ENCODE results near the gene SLC24A2. TPM values are rescaled to one million over a fixed set of nuclear protein-coding genes. Genes with fewer than 3 reads are reported as not detected.
"Not testable (repeated sequence)": the region's sequence is repeated elsewhere in the genome, so short reads cannot be mapped to it uniquely, and the experiment has no call there.

The SLC24A2 gene
- not detected for total RNA-seq

DNA sequence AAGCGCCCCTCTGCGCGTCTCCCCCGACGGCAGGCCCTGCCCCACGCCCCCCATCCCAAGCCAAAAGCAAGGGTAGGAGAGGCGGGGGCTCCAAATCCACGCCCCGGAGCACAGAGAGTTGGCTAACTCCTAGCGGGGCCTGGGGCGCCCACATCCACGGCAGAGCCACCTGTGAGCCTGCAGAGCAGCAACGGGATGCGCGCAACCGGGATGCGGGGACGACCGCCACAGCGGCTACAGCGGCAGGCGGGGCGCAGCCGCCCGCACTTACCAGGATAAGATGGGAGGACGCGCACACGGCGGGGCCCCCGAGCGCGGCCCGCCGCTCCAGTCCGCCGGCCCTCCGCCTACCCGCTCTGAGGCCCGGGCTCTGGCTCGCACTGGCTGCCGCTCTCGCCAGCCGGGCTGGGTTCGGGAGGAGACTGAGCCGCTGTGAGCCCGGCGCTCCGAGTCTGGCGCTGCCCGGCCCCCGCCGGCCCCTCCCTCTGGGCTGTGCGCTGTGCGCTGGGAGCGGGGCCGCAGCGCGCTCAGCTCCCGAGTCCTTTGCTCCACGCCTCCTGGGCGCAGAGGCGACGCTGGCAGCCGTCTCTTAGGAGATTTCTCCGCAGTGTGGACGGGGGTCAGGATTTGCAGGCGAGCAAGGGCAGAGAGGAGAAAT lies at the start of gene SLC24A2:
TSS of gene SLC24A2 (minus strand) at position 424 of the 658 bp plus-strand sequence.
- H3K27ac Mint-ChIP-seq: no peak within 1 kb of the TSS
- no peak for DNase-seq
- no peaks in the 10 kb centered on the region for H3K4me1 Mint-ChIP-seq
- ChIA-PET CTCF (no interaction called here), POLR2A (no interaction called here)
- H3K4me3 Mint-ChIP-seq: no peak within 1 kb of the TSS
- H3K9me3 Mint-ChIP-seq: no peaks in the 10 kb centered on the region
- peaks cover 65% of the 10 kb centered on the region for H3K27me3 Mint-ChIP-seq
- H3K36me3 Mint-ChIP-seq (ENCODE audit: low read depth): no peaks in the 10 kb centered on the region

DNA sequence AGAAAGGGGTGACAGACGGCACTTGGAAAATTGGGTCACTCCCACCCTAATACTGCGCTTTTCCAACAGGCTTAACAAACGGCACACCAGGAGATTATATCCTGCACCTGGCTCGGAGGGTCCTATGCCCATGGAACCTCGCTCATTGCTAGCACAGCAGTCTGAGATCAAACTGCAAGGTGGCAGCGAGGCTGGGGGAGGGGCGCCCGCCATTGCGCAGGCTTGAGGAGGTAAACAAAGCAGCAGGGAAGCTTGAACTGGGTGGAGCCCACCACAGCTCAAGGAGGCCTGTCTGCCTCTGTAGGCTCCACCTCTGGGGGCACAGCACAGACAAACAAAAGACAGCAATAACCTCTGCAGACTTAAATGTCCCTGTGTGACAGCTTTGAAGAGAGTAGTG lies 44.5 kb upstream of the SLC24A2 start:
- POLR2A ChIA-PET; H3K4me3 Mint-ChIP-seq; H3K36me3 Mint-ChIP-seq (ENCODE audit: low read depth); H3K4me1 Mint-ChIP-seq; DNase-seq; CTCF ChIA-PET; H3K9me3 Mint-ChIP-seq; H3K27me3 Mint-ChIP-seq; H3K27ac Mint-ChIP-seq: not testable (repeated sequence)

DNA sequence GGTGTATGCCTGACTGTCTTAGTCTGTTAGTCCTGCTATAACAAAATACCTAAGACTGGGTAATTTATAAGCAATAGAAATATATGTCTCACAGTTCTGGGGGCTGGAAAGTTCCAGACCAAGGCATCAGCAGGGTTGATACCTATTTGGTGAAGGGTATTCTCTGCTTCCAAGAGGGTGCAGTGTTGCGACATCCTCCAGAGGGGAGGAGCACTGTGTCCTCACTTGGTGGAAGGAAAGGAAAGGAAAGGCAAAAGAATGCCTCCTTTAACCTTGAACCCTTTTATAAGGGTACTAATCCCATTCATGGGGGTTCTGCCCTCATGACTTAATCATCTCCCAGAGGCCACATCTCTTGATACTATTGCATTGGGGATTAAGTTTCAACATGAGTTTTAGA lies 42.0 kb upstream of the SLC24A2 start:
- H3K36me3 Mint-ChIP-seq (ENCODE audit: low read depth): no peaks in the 10 kb centered on the region
- H3K9me3 Mint-ChIP-seq: no peaks in the 10 kb centered on the region
- CTCF ChIA-PET: no interaction called here
- H3K4me3 Mint-ChIP-seq: no peak overlapping the region
- DNase-seq: no peak
- peaks cover 7% of the 10 kb centered on the region for H3K27me3 Mint-ChIP-seq
- no peaks in the 10 kb centered on the region for H3K4me1 Mint-ChIP-seq
- H3K27ac Mint-ChIP-seq: no peak overlapping the region
- POLR2A ChIA-PET: no interaction called here

DNA sequence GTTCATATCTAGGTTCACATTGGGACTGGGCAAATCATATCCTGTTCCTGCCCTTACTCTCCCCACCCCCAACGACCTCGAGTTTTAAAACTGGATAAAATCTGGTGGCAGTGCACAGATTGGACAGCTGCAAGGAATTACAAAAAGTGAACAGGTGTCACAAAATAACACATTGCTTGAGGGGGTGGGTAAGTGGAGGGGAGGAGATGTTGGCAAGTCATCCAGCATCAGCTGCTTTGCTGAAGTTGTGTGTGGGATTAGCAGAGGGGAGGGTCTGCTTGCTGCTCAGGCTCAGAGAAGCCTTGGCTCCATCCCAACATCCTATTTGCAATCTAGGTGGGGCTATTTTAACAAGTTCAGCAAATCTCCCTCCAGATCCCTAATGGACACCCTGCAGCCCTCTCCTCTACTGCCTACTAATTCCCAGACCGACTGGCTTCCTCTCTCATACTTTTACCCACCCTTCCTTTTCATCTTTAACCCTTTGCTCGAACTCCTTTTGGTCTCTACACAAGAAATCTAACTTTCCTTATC lies 39.8 kb upstream of the SLC24A2 start:
- no peak for DNase-seq
- POLR2A ChIA-PET: no interaction called here
- H3K27me3 Mint-ChIP-seq: peaks cover 7% of the 10 kb centered on the region
- no peaks in the 10 kb centered on the region for H3K36me3 Mint-ChIP-seq (ENCODE audit: low read depth)
- H3K27ac Mint-ChIP-seq: no peak overlapping the region
- no peak overlapping the region for H3K4me3 Mint-ChIP-seq
- H3K4me1 Mint-ChIP-seq: no peaks in the 10 kb centered on the region
- CTCF ChIA-PET: no interaction called here
- H3K9me3 Mint-ChIP-seq: no peaks in the 10 kb centered on the region

DNA sequence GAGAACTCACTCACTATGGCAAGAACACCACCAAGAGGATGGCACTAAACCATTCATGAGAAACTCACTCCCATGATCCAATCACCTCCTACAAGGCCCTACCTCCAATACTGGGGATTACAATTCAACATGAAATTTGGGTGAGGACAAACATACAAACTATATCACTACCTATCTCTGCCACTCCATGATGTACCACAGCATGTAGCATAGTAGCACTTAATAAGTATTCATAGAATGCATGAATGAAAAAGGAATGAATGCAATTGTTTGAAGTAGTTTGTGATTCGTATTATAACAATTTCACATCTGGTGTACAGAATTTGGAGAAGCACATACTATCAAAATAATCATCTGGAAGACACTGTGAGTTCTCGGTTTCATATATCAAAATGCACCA lies 27.9 kb upstream of the SLC24A2 start:
- no peaks in the 10 kb centered on the region for H3K36me3 Mint-ChIP-seq (ENCODE audit: low read depth)
- peaks cover 23% of the 10 kb centered on the region for H3K9me3 Mint-ChIP-seq
- H3K4me1 Mint-ChIP-seq: no peaks in the 10 kb centered on the region
- H3K27me3 Mint-ChIP-seq: peaks cover 7% of the 10 kb centered on the region
- POLR2A ChIA-PET: no interaction called here
- H3K27ac Mint-ChIP-seq: no peak overlapping the region
- H3K4me3 Mint-ChIP-seq: no peak overlapping the region
- CTCF ChIA-PET: no interaction called here
- no peak for DNase-seq

DNA sequence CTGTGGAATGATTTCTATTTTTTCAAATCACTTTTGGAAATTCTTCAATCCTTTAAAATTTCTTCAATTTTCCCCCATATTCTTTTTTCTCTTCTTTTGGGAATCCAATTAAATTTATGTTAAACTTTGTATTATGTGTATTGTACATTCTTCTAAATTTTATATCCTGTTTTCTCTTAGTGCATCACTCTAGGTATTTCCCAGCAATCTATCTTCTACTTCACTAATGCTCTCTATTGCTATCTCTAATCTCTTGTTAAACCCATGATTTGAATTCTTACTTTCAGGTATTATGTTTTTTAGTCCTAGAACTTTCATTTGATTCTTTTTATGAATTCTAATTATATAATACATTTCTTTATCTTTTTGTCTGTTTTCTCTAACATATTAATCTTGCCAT lies 23.4 kb upstream of the SLC24A2 start:
- Mint-ChIP-seq H3K4me3 (no peak overlapping the region), H3K4me1 (no peaks in the 10 kb centered on the region), H3K27ac (no peak overlapping the region), H3K36me3 (ENCODE audit: low read depth) (no peaks in the 10 kb centered on the region), H3K9me3 (peaks cover 20% of the 10 kb centered on the region), H3K27me3 (peaks cover 13% of the 10 kb centered on the region)
- ChIA-PET CTCF (no interaction called here), POLR2A (no interaction called here)
- DNase-seq: no peak

DNA sequence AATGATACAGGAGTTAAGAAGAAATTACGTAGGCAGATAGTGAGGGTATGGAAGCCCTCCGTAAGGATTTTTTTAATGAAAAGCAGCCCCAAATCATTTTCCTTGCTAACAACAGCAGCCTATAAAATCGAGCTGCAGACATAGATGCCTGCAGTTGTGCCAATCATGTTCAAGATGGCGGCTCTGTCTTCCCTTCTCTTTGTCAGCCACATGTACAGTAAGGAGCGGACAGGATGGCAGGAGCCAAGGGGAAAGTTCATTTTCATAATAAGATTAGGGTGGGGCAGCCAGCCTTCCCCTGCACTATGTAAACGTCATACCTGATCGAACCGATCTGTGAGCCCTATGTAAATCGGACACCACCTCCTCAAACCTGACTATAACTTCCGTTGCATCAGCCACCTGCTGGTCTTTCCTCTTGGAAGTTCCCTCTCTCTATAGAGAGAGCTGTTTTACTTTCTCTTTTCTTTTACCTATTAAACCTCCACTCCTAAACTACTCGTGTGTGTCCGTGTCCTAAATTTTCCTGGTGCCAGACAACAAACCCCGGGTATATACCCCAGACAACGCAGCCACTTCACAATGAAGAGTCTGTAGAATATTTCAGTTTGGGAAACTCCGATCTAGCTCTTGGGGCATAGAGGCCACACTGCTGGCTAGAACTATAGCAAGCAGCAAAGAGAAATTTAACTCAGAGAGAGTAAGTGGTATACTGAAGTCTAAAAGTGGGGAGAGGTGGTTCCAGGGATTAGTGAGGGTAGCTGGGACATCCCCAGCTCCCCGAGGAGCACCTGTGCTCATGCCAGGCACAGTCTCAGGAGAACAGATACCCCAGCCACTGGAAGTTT lies 20.8 kb upstream of the SLC24A2 start:
- Mint-ChIP-seq H3K27me3 (peaks cover 21% of the 10 kb centered on the region), H3K4me3 (no peak overlapping the region), H3K27ac (no peak overlapping the region), H3K36me3 (ENCODE audit: low read depth) (no peaks in the 10 kb centered on the region), H3K4me1 (no peaks in the 10 kb centered on the region), H3K9me3 (peaks cover 9% of the 10 kb centered on the region)
- POLR2A ChIA-PET: no interaction called here
- no peak for DNase-seq
- CTCF ChIA-PET: interaction anchor here (1.0 kb wide), 1 partner anchor 33 kb away, joined by 4 read pairs; no protein-coding TSS in a partner anchor

DNA sequence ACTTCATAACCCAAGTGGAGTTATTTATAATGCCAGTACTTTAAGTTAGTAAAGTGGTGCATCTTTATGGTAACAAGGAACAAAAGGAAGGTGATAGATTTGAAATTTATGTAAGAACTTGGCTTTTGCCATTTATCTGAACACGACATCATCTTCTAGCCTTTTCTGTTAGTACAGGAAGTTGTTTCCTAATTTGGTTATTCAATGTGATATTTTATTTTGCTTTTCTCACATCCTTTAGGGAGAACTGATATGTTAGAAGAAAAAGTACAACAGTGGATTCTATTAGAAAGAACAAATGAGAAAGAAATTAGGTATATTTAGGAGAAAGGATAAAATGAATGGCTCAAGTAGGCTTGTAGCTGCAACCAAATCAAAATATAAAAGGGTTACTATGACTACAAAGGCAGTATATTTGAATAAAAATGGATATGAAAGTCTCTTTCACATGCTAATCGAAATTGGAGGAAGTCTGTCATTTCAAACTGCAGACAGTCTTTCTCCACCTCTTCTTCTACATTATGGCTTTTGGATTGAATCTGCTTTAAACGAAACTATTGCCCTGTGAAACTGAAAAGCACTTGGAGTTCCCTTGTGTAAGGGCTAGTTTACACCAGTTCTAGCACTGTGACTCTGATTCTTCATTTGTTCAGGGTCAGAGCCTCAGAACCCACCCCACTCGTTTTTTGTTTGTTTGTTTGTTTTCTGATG lies 18.5 kb upstream of the SLC24A2 start:
- CTCF ChIA-PET: interaction anchor here (0.6 kb wide), 1 partner anchor 15 kb away, joined by 3 read pairs; no protein-coding TSS in a partner anchor
- H3K27ac Mint-ChIP-seq: no peak overlapping the region
- peaks cover 21% of the 10 kb centered on the region for H3K27me3 Mint-ChIP-seq
- POLR2A ChIA-PET: no interaction called here
- no peak for DNase-seq
- no peak overlapping the region for H3K4me3 Mint-ChIP-seq
- H3K9me3 Mint-ChIP-seq: peaks cover 3% of the 10 kb centered on the region
- H3K4me1 Mint-ChIP-seq: no peaks in the 10 kb centered on the region
- H3K36me3 Mint-ChIP-seq (ENCODE audit: low read depth): no peaks in the 10 kb centered on the region

DNA sequence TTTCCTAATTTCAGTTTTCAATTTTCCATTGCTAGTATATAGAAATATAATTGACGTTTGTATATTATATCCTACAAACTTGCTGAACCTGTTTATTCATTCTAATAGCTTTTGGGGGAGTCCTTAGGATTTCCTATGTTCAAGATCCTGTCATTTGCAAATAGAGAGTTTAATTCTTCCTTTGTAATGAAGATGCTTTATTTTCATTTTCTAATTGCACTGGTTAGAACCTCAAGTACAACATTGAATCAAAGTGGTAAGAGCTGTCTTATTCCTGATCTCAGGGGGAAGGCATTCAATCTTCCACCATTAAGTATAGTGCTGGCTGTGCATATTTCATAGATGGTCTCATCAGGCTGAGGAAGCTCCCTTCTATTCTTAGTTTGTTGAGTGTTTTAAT lies 15.6 kb upstream of the SLC24A2 start:
- Mint-ChIP-seq H3K27ac (no peak overlapping the region), H3K4me3 (no peak overlapping the region), H3K36me3 (ENCODE audit: low read depth) (no peaks in the 10 kb centered on the region), H3K27me3 (peaks cover 27% of the 10 kb centered on the region), H3K4me1 (no peaks in the 10 kb centered on the region), H3K9me3 (no peaks in the 10 kb centered on the region)
- ChIA-PET POLR2A (no interaction called here), CTCF (no interaction called here)
- DNase-seq: no peak

DNA sequence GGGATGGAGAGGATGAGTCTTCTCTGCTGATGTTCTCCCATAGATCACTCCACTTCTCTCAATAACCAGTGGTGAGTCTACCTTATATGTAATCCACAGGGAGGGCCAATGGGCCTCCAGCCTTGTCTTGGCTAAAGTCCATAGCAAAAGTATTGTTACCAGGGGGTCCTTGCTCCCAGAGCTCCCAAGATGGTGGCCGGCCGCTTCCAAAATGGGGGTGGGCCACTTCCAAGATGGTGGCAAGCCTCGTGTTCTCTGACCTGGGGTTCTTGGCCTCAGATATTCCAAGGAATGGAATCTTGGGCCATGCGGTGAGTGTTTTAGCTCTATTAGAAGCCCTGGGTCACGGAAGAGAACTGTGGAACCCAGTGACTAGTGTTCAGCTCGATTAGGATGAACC lies 12.0 kb upstream of the SLC24A2 start:
- CTCF ChIA-PET: interaction anchor here (0.8 to 1.0 kb wide), 2 partner anchors 8 to 314 kb away, joined by 3 to 5 read pairs; no protein-coding TSS in a partner anchor
- H3K9me3 Mint-ChIP-seq: no peaks in the 10 kb centered on the region
- H3K4me3 Mint-ChIP-seq: no peak overlapping the region
- H3K27ac Mint-ChIP-seq: no peak overlapping the region
- H3K27me3 Mint-ChIP-seq: peaks cover 17% of the 10 kb centered on the region
- DNase-seq: no peak
- no peaks in the 10 kb centered on the region for H3K4me1 Mint-ChIP-seq
- no peaks in the 10 kb centered on the region for H3K36me3 Mint-ChIP-seq (ENCODE audit: low read depth)
- POLR2A ChIA-PET: no interaction called here

DNA sequence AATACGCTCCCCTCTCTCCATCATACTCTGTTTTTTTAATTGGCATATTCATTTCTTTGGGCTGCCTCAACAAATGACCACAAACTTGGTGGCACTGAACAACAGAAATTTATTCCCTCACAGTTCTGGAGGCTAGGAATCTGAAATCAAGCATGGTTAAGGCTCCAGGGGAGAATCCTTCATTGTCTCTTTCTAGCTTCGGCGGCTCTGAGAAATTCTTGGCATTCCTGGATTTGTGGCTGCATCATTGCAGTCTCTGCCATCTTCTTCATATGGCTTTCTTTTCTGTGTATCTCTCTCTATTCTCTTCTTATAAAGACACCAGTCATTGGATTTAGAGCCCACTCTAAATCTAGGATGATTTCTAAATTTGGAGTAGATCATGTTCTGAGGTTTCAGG lies 10.9 kb upstream of the SLC24A2 start:
- no peaks in the 10 kb centered on the region for H3K4me1 Mint-ChIP-seq
- no peak overlapping the region for H3K27ac Mint-ChIP-seq
- no peak overlapping the region for H3K4me3 Mint-ChIP-seq
- CTCF ChIA-PET: no interaction called here
- H3K36me3 Mint-ChIP-seq (ENCODE audit: low read depth): no peaks in the 10 kb centered on the region
- DNase-seq: no peak
- H3K27me3 Mint-ChIP-seq: peaks cover 15% of the 10 kb centered on the region
- H3K9me3 Mint-ChIP-seq: no peaks in the 10 kb centered on the region
- POLR2A ChIA-PET: no interaction called here

DNA sequence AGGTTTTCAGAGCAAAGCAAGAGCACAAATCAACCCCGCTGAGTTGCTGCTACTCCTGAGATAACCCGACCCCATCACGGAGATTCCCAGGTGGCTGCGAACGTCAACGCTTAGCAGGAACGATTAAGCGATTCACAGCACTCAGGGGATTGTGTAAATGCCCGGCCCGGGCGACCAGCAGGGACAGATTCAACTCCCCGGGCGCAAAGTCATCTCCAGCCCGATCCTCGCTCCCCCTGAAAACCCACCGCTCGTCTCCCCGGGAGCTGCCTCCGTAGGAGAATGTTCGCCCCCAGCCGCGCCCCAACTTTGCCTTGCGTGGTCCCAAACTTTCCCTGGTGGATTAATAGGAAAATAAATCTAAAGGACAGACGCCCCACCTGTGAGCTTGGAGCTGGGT lies 685 bp downstream of the SLC24A2 start:
- Mint-ChIP-seq H3K27ac (no peak overlapping the region), H3K36me3 (ENCODE audit: low read depth) (no peaks in the 10 kb centered on the region), H3K4me1 (no peaks in the 10 kb centered on the region), H3K4me3 (no peak overlapping the region), H3K9me3 (no peaks in the 10 kb centered on the region), H3K27me3 (peaks cover 61% of the 10 kb centered on the region)
- POLR2A ChIA-PET: interaction anchor here (0.6 kb wide), 1 partner anchor 10 kb away, joined by 3 read pairs; no protein-coding TSS in a partner anchor
- DNase-seq: no peak
- CTCF ChIA-PET: no interaction called here

DNA sequence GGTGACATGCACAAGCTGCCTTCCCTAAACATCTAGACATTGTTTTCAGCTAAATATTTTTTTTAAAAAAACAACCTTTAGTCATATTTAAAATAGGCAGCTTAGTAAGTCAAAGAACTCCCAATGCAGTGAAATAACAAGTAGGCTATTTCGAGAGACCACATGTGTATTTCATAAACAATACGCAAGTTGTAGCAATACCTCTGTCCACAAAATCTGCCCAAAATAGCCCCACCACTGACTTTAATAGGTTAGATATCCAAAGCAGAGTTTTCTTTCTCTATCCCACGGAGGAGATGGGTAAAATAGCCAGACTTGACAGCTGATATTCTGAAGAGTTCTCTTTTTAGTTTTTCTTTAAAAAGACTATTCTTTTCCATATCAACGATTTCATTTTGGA lies 1.2 kb downstream of the SLC24A2 start:
- ChIA-PET CTCF (no interaction called here), POLR2A (interaction anchor here (0.6 kb wide), 1 partner anchor 9 kb away, joined by 3 read pairs; no protein-coding TSS in a partner anchor)
- H3K36me3 Mint-ChIP-seq (ENCODE audit: low read depth): no peaks in the 10 kb centered on the region
- no peaks in the 10 kb centered on the region for H3K9me3 Mint-ChIP-seq
- H3K4me1 Mint-ChIP-seq: no peaks in the 10 kb centered on the region
- DNase-seq: no peak
- peaks cover 60% of the 10 kb centered on the region for H3K27me3 Mint-ChIP-seq
- H3K4me3 Mint-ChIP-seq: no peak overlapping the region
- no peak overlapping the region for H3K27ac Mint-ChIP-seq

All from activated CD4-positive, alpha-beta T cell treated with anti-CD3 and anti-CD28 coated beads, Interleukin-2, amount 10 ng/mL, durations not matched to agents 7 days and 5 days (primary cell).